GM23248 (cell line): ENCODE results near the gene ZNF593OS. TPM values are rescaled to one million over a fixed set of nuclear protein-coding genes. Genes with fewer than 3 reads are reported as not detected.

Source experiments
- DNase-seq: peaks from one replicate; pipeline ENCODE4 v3.0.0-alpha.2; 2015
- H2AFZ ChIP-seq: fragments of 200-600 bp; sonication (generic); 2 replicates; pipeline ENCODE4 v1.6.1; 2016; ENCODE audit warnings: antibody characterized with exemption
- H3F3A ChIP-seq: fragments of 200-600 bp; sonication (generic); 2 replicates; pipeline ENCODE4 v1.6.1; 2016; ENCODE audit warnings: mild to moderate bottlenecking, antibody characterized with exemption, mixed run types; ENCODE audit not compliant: insufficient read depth
- H3K27ac ChIP-seq: fragments of 200-600 bp; sonication (generic); 2 replicates; pipeline ENCODE4 v1.5.1; 2016; ENCODE audit warnings: mild to moderate bottlenecking
- H3K27me3 ChIP-seq: fragments of 200-600 bp; sonication (generic); replicated peaks from 2 replicates; pipeline ENCODE4 v1.6.1; 2016; ENCODE audit warnings: mild to moderate bottlenecking; ENCODE audit not compliant: insufficient read depth
- H3K36me3 ChIP-seq: fragments of 200-600 bp; sonication (generic); 2 replicates; pipeline ENCODE4 v1.6.1; 2016; ENCODE audit warnings: low read depth, mild to moderate bottlenecking
- H3K4me1 ChIP-seq: fragments of 200-600 bp; sonication (generic); 2 replicates; pipeline ENCODE4 v1.6.1; 2016; ENCODE audit warnings: mild to moderate bottlenecking; ENCODE audit not compliant: insufficient read depth
- H3K4me2 ChIP-seq: fragments of 200-600 bp; sonication (generic); one replicate; pipeline ENCODE4 v1.6.1; 2016; ENCODE audit warnings: mild to moderate bottlenecking; ENCODE audit not compliant: unreplicated experiment
- H3K4me3 ChIP-seq: fragments of 200-600 bp; sonication (generic); 2 replicates; pipeline ENCODE4 v1.5.1; 2016; ENCODE audit warnings: mild to moderate bottlenecking
- H3K79me2 ChIP-seq: fragments of 200-600 bp; sonication (generic); 2 replicates; pipeline ENCODE4 v1.6.1; 2016; ENCODE audit warnings: mild to moderate bottlenecking; ENCODE audit not compliant: insufficient read depth
- H3K9ac ChIP-seq: fragments of 200-600 bp; sonication (generic); 2 replicates; pipeline ENCODE4 v1.6.1; 2016; ENCODE audit warnings: mild to moderate bottlenecking
- H3K9me2 ChIP-seq: fragments of 200-600 bp; sonication (generic); 2 replicates; pipeline ENCODE4 v1.6.1; 2016; ENCODE audit warnings: mixed run types, mild to moderate bottlenecking, moderate library complexity; ENCODE audit not compliant: insufficient read depth
- H3K9me3 ChIP-seq: fragments of 200-600 bp; sonication (generic); one replicate; pipeline ENCODE4 v1.6.1; 2017; ENCODE audit warnings: low read depth
- H4K20me1 ChIP-seq: fragments of 200-600 bp; sonication (generic); 2 replicates; pipeline ENCODE4 v1.6.0; 2016; ENCODE audit not compliant: insufficient read depth
- EZH2 ChIP-seq: fragments of 200-600 bp; sonication (generic); IDR thresholded peaks from 2 replicates; pipeline ENCODE4 v1.6.1; 2018; ENCODE audit warnings: antibody characterized with exemption, mild to moderate bottlenecking; ENCODE audit not compliant: insufficient read depth, poor library complexity, severe bottlenecking
- EZH2phosphoT487 ChIP-seq: fragments of 200-600 bp; sonication (generic); IDR thresholded peaks from 2 replicates; pipeline ENCODE4 v1.6.1; 2018; ENCODE audit warnings: antibody characterized with exemption, moderate library complexity, mild to moderate bottlenecking, low read depth; ENCODE audit not compliant: insufficient read depth
- WGBS, 2 experiments: methylation state at CpG; one replicate each; pipeline ENCODE4 v1.1.6; 2015 to 2017; ENCODE audit warnings: low lambda C conversion rate in 2 of 2, low coverage in 1 of 2; ENCODE audit errors: missing lambda C conversion rate in 2 of 2; 5-methylcytosine and 5-hydroxymethylcytosine counted together
- in situ Hi-C: fragments of 300-500 bp; cut with MboI; formaldehyde crosslinking; loops from 2 replicates; pipeline ENCODE4 v1.15.0; 2020
- polyA plus RNA-seq: library from polyadenylated mRNA; unstranded; fragments of >200 nt; fragmentation: Nextera tagmentation; extraction: Ambion mirVana; gene quantifications from 2 replicates; pipeline ENCODE4 v1.2.1, GENCODE V29; 2016
- total RNA-seq: library from RNA; depleted of rRNA; stranded (reverse); fragments of >200 nt; shearing (Covaris generic); gene quantifications from 2 replicates; pipeline ENCODE4 v1.2.3, GENCODE V29; 2014

ZNF593OS gene
- total and polyA plus RNA-seq, 2 experiments from 2014 or later: 0.85 TPM; not detected in 1

GRCh38 chr1:26158908-26159742 lies 12.5 kb downstream of the ZNF593OS start, which contains the start of gene FAM110D:
Gene FAM110D, plus strand, starts transcription at chr1:26159079. Its CDS starts 2,213 bp downstream, at chr1:26161292.
- in situ Hi-C loops: no loop called here
- Histone ChIP-seq H3K4me3 (no peak within 1 kb of the TSS), H4K20me1 (no peaks in the 10 kb centered on the region), H3K4me2 (no peak within 1 kb of the TSS), H3K9ac (no peak within 1 kb of the TSS), H3K27me3 (peaks cover 16% of the 10 kb centered on the region), H3K9me3 (no peaks in the 10 kb centered on the region), H3K79me2 (no peaks in the 10 kb centered on the region), H3F3A (no peaks in the 10 kb centered on the region), H3K4me1 (no peaks in the 10 kb centered on the region), H3K27ac (no peak within 1 kb of the TSS), H2AFZ (no peak within 1 kb of the TSS), H3K9me2 (no peaks in the 10 kb centered on the region), H3K36me3 (no peaks in the 10 kb centered on the region)
- no peak for DNase-seq
- WGBS, 2 experiments: 53 to 72% methylated on average over 6 of the region's 6 CpGs
- no peak for TF ChIP-seq EZH2phosphoT487
- no peak for TF ChIP-seq EZH2

GRCh38 chr1:26158271-26158907 lies 13.2 kb downstream of the ZNF593OS start:
- no peaks in the 10 kb centered on the region for H3K36me3 ChIP-seq
- H3F3A ChIP-seq: no peaks in the 10 kb centered on the region
- no peak for DNase-seq
- 83 to 84% methylated on average over 5 of the region's 5 CpGs for WGBS, 2 experiments
- no peak for TF ChIP-seq EZH2phosphoT487
- TF ChIP-seq EZH2: no peak
- in situ Hi-C loops: no loop called here
- no peak overlapping the region for H3K9ac ChIP-seq
- H3K4me2 ChIP-seq: no peak overlapping the region
- H3K9me2 ChIP-seq: no peaks in the 10 kb centered on the region
- H3K27me3 ChIP-seq: peaks cover 14% of the 10 kb centered on the region
- no peaks in the 10 kb centered on the region for H3K4me1 ChIP-seq
- no peak overlapping the region for H3K4me3 ChIP-seq
- H3K79me2 ChIP-seq: no peaks in the 10 kb centered on the region
- no peak overlapping the region for H3K27ac ChIP-seq
- H3K9me3 ChIP-seq: no peaks in the 10 kb centered on the region
- no peak overlapping the region for H2AFZ ChIP-seq
- no peaks in the 10 kb centered on the region for H4K20me1 ChIP-seq

- Histone ChIP-seq H3F3A (no peaks in the 10 kb centered on the region), H4K20me1 (no peaks in the 10 kb centered on the region), H2AFZ (no peak overlapping the region), H3K36me3 (no peaks in the 10 kb centered on the region), H3K27me3 (peaks cover 22% of the 10 kb centered on the region), H3K9me3 (no peaks in the 10 kb centered on the region), H3K79me2 (no peaks in the 10 kb centered on the region), H3K27ac (no peak overlapping the region), H3K4me3 (no peak overlapping the region), H3K9ac (no peak overlapping the region), H3K4me1 (no peaks in the 10 kb centered on the region), H3K9me2 (no peaks in the 10 kb centered on the region), H3K4me2 (no peak overlapping the region)
- no peak for TF ChIP-seq EZH2
- no peak for TF ChIP-seq EZH2phosphoT487
- WGBS, 2 experiments: 27 to 31% methylated on average over 12 of the region's 12 CpGs
- DNase-seq: no peak
- in situ Hi-C loops: no loop called here
Observed at GRCh38 chr1:26156285-26157038, 15.2 kb downstream of the ZNF593OS start.
